Activated CD8-positive, alpha-beta T cell treated with anti-CD3 and anti-CD28 coated beads for 36 hours (primary cell): ENCODE results near the gene SUCLG1. TPM values are rescaled to one million over a fixed set of nuclear protein-coding genes. Genes with fewer than 3 reads are reported as not detected.

Experiments
- ATAC-seq: fragments of 200-7000 bp; cut with Tn5 transposase; one replicate; pipeline ENCODE4 v1.10.0; 2021; ENCODE audit warnings: mild to moderate bottlenecking, moderate library complexity
- CTCF ChIA-PET: fragments of 350-600 bp; sonication (Branson Sonifier 250); formaldehyde crosslinking; loops from one replicate; lab custom pipeline; 2021; ENCODE audit warnings: antibody characterized with exemption; lab: Charles Lee
- POLR2A ChIA-PET: fragments of 350-600 bp; sonication (Branson Sonifier 250); formaldehyde crosslinking; loops from one replicate; lab custom pipeline; 2021; ENCODE audit warnings: antibody characterized with exemption; lab: Charles Lee
- DNase-seq: peaks from one replicate; pipeline ENCODE4 v3.0.0-alpha.2; 2020
- H3K27ac Mint-ChIP-seq: one replicate; pipeline ENCODE4 v1.8.0; 2021; ENCODE audit warnings: mild to moderate bottlenecking, mixed read lengths
- H3K27me3 Mint-ChIP-seq: one replicate; pipeline ENCODE4 v1.8.0; 2021; ENCODE audit warnings: mixed read lengths
- H3K36me3 Mint-ChIP-seq: one replicate; pipeline ENCODE4 v1.8.0; 2021; ENCODE audit warnings: low read depth, mixed read lengths
- H3K4me1 Mint-ChIP-seq: one replicate; pipeline ENCODE4 v1.8.0; 2021; ENCODE audit warnings: low read depth, mixed read lengths
- H3K4me3 Mint-ChIP-seq: one replicate; pipeline ENCODE4 v1.8.0; 2021; ENCODE audit warnings: mild to moderate bottlenecking, moderate library complexity, mixed read lengths
- H3K9me3 Mint-ChIP-seq: one replicate; pipeline ENCODE4 v1.8.0; 2021; ENCODE audit warnings: mixed read lengths
- intact Hi-C: fragments of 100-400 bp; cut with micrococcal nuclease; formaldehyde crosslinking; loops from one replicate; pipeline ENCODE4 v1.10.0; 2022
- total RNA-seq, 2 experiments: library from RNA; stranded (reverse); gene quantifications; one replicate each; pipeline ENCODE4 v1.2.3, GENCODE V29; 2021
- TF ChIP-seq, protein P1 (sequence below): fragments of 200-600 bp; IDR thresholded peaks from one replicate; pipeline ENCODE4 v1.8.0; 2022; ENCODE audit warnings: antibody characterized with exemption, mild to moderate bottlenecking

SUCLG1 gene
- total RNA-seq, 2 experiments from 2014 or later, result 69.0 to 69.1 TPM

DNA sequence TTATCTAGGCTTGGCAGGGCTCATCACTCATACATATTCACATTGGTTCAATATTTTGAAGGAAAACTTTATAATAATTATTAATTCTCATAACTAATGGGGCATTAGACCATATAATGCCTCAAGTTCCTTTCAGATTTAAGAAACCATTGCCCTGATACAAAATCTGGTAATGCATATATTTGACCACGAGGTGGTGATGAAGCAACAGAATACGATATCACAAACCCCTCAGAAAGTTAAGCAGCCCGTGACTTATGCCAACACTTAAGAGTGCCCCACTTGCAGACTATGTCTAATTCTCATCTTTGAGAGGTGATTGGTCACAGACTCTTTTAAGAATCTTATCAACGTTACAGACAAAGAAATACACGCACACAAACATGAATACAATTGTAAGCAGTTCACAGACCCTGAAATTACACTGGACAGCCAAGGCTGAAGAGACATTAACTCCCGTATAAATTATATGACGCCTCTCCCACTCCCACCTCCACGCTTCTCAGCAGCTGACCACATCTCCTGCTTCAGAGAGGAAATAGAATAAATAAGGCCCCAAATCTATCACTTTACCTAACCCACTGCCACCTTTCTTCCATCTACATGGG is 36.6 kb upstream of the SUCLG1 start:
- intact Hi-C loops, result loop anchor here (2.0 to 5.0 kb wide), 4 partner anchors 137 to 431 kb away; partner anchors contain the start of gene TRABD2A
- TF ChIP-seq, protein P1, sequence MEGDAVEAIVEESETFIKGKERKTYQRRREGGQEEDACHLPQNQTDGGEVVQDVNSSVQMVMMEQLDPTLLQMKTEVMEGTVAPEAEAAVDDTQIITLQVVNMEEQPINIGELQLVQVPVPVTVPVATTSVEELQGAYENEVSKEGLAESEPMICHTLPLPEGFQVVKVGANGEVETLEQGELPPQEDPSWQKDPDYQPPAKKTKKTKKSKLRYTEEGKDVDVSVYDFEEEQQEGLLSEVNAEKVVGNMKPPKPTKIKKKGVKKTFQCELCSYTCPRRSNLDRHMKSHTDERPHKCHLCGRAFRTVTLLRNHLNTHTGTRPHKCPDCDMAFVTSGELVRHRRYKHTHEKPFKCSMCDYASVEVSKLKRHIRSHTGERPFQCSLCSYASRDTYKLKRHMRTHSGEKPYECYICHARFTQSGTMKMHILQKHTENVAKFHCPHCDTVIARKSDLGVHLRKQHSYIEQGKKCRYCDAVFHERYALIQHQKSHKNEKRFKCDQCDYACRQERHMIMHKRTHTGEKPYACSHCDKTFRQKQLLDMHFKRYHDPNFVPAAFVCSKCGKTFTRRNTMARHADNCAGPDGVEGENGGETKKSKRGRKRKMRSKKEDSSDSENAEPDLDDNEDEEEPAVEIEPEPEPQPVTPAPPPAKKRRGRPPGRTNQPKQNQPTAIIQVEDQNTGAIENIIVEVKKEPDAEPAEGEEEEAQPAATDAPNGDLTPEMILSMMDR, result peak; percentile 74
- H3K4me3 Mint-ChIP-seq, result no peak overlapping the region
- peaks cover 15% of the 10 kb centered on the region for H3K4me1 Mint-ChIP-seq
- no peak overlapping the region for H3K27ac Mint-ChIP-seq
- ChIA-PET CTCF (interaction anchor here (1.0 kb wide), 1 partner anchor 430 kb away, joined by 3 read pairs; no protein-coding TSS in a partner anchor), POLR2A (no interaction called here)
- no peaks in the 10 kb centered on the region for H3K36me3 Mint-ChIP-seq
- DNase-seq (peak; percentile 37), ATAC-seq (peak; percentile 99)
- no peaks in the 10 kb centered on the region for H3K9me3 Mint-ChIP-seq
- H3K27me3 Mint-ChIP-seq, result no peaks in the 10 kb centered on the region

DNA sequence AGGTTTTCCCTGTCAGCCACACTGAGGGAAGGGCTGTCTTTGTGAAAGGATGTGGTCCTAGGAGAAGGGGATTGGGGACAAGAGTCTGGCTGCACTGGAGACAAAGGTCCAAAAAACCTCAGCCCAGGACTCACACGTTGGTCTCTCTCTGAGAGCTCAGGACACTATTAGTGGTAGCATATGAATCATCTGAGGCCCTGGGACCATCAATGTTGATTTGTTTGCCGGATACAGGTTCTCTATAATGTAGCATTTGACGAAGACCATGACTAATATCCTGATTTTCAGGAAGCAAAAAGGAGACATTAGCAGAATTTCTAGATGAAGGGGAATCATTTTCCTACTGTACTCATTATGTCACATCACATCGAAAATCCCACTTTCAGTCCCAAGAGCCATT is 35.0 kb upstream of the SUCLG1 start:
- ATAC-seq (no peak), DNase-seq (no peak)
- no peaks in the 10 kb centered on the region for H3K27me3 Mint-ChIP-seq
- intact Hi-C loops, result loop anchor here (2.0 kb wide), 2 partner anchors 387 to 433 kb away; partner anchors contain the start of gene TRABD2A
- no peaks in the 10 kb centered on the region for H3K36me3 Mint-ChIP-seq
- H3K4me1 Mint-ChIP-seq, result peaks cover 13% of the 10 kb centered on the region
- H3K9me3 Mint-ChIP-seq, result no peaks in the 10 kb centered on the region
- H3K27ac Mint-ChIP-seq, result no peak overlapping the region
- TF ChIP-seq, protein P1, result no peak
- POLR2A ChIA-PET, result interaction anchor here (1.3 kb wide), 1 partner anchor 431 kb away, joined by 3 read pairs; no protein-coding TSS in a partner anchor
- CTCF ChIA-PET, result interaction anchor here (1.1 to 2.2 kb wide), 3 partner anchors 24 to 432 kb away, joined by 3 to 9 read pairs (median 3); no protein-coding TSS in a partner anchor
- H3K4me3 Mint-ChIP-seq, result no peak overlapping the region

DNA sequence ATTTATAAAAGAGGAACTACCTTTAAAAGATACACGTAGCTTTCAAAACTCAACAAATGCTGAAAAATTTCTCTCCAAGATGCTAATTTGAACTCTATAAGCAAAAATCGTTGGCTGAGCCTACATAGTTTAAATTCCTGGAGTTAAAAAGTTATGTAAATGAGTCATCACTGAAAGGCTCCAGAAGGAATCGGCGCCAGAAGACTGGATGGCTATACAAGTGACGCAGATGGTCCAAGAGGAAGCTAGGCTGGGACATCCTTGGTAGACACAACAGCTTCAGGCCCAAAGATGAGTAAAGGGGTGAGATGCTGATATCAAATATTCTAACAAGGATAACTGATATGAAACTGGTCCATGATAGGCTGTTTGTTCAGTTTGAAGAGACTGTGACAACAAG is 34.4 kb upstream of the SUCLG1 start:
- ChIA-PET CTCF (interaction anchor here (1.1 to 2.2 kb wide), 5 partner anchors 25 to 432 kb away, joined by 3 to 9 read pairs (median 3); no protein-coding TSS in a partner anchor), POLR2A (interaction anchor here (1.3 kb wide), 1 partner anchor 432 kb away, joined by 3 read pairs; no protein-coding TSS in a partner anchor)
- Mint-ChIP-seq H3K27ac (no peak overlapping the region), H3K4me3 (no peak overlapping the region), H3K9me3 (no peaks in the 10 kb centered on the region), H3K36me3 (no peaks in the 10 kb centered on the region), H3K4me1 (peaks cover 11% of the 10 kb centered on the region), H3K27me3 (no peaks in the 10 kb centered on the region)
- DNase-seq (no peak), ATAC-seq (no peak)
- TF ChIP-seq, protein P1, result no peak
- intact Hi-C loops, result no loop called here

DNA sequence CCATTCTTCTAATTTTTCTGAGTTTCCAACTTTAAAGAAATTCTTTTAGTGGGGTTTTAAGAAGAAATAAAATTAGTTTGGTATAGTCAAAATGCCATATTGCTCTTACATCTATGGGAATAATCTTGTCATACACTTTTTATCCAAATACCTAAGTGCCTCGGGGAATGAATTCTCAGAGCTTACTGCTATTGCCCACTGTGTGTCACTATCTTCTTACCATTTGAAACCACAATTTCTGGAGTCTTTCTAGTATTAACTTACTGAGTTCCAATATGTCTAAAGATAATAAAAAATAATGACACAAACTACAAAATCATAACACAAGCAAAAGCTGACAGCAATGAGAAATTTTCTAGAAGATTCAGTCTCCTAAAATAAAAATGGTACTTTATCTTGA is 33.5 kb upstream of the SUCLG1 start:
- TF ChIP-seq, protein P1, result no peak
- H3K27ac Mint-ChIP-seq, result no peak overlapping the region
- DNase-seq (no peak), ATAC-seq (no peak)
- H3K27me3 Mint-ChIP-seq, result no peaks in the 10 kb centered on the region
- H3K4me1 Mint-ChIP-seq, result peaks cover 6% of the 10 kb centered on the region
- H3K4me3 Mint-ChIP-seq, result no peak overlapping the region
- no peaks in the 10 kb centered on the region for H3K36me3 Mint-ChIP-seq
- H3K9me3 Mint-ChIP-seq, result no peaks in the 10 kb centered on the region
- intact Hi-C loops, result no loop called here
- ChIA-PET POLR2A (no interaction called here), CTCF (interaction anchor here (1.1 to 2.4 kb wide), 4 partner anchors 34 to 433 kb away, joined by 3 to 10 read pairs (median 6); no protein-coding TSS in a partner anchor)

DNA sequence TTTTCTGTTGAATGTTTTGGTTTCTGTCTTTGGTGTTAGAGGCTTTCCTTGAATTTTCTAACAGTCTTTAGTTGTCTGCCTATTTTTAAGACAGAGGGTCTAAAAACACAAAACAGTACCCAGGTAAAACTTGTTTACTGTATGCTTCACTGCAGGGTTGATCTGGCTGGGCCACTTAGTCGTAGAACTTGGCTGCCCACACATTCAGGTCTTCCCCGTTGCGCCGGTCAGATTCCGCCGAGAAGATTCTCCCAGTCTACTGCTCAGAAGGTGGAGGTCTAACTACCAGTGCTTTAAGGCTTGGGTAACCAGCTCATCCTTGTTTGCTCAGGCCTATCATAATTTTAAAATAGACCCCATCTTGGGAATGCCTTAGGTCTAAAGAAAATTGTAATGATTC is 32.7 kb upstream of the SUCLG1 start:
- Mint-ChIP-seq H3K4me1 (peaks cover 6% of the 10 kb centered on the region), H3K27ac (no peak overlapping the region), H3K4me3 (no peak overlapping the region), H3K36me3 (no peaks in the 10 kb centered on the region), H3K27me3 (no peaks in the 10 kb centered on the region), H3K9me3 (no peaks in the 10 kb centered on the region)
- ATAC-seq (no peak), DNase-seq (no peak)
- intact Hi-C loops, result no loop called here
- ChIA-PET POLR2A (no interaction called here), CTCF (interaction anchor here (1.0 to 2.4 kb wide), 5 partner anchors 8 to 808 kb away, joined by 3 to 10 read pairs (median 3); no protein-coding TSS in a partner anchor)
- TF ChIP-seq, protein P1, result no peak
